HepG2 (cell line): ENCODE data around the gene LENEP. TPM values are rescaled to one million over a fixed set of nuclear protein-coding genes. Genes with fewer than 3 reads are reported as not detected.

Source experiments
- CBX2 ChIP-seq, 2 experiments: fragments of 200-600 bp in 1 of 2; sonication (generic); formaldehyde crosslinking in 1 of 2; IDR thresholded peaks; 2 replicates each; pipeline versions ENCODE4 v1.7.0 to v1.8.1; 2018 to 2022; ENCODE audit warnings: low read depth in 2 of 2, low read length in 1 of 2, mild to moderate bottlenecking in 1 of 2, missing genetic modification reagents in 1 of 2
- DR1 ChIP-seq: sonication (generic); formaldehyde crosslinking; IDR thresholded peaks from 2 replicates; pipeline ENCODE4 v1.8.0; 2021; ENCODE audit warnings: mild to moderate bottlenecking, missing genetic modification reagents, inconsistent platforms
- HNRNPLL ChIP-seq: fragments of 200-400 bp; formaldehyde crosslinking; IDR thresholded peaks from 2 replicates; pipeline ENCODE4 v1.6.1; 2017; ENCODE audit warnings: mild to moderate bottlenecking, low read depth, low read length; ENCODE audit not compliant: poor library complexity, severe bottlenecking
- NCOA5 ChIP-seq: sonication (generic); formaldehyde crosslinking; IDR thresholded peaks from 2 replicates; pipeline ENCODE4 v1.4.0; 2020; ENCODE audit warnings: missing genetic modification reagents
- RXRB ChIP-seq: IDR thresholded peaks from 2 replicates; pipeline ENCODE4 v1.6.1; 2016; ENCODE audit warnings: borderline replicate concordance, missing genetic modification reagents, missing compliant biosample characterization
- SP5 ChIP-seq: IDR thresholded peaks from 2 replicates; pipeline ENCODE4 v1.6.1; 2016; ENCODE audit warnings: low read depth, borderline replicate concordance
- ZBTB20 ChIP-seq: sonication (generic); formaldehyde crosslinking; IDR thresholded peaks from 2 replicates; pipeline ENCODE4 v1.8.1; 2023; ENCODE audit warnings: missing genetic modification reagents, low read depth, mild to moderate bottlenecking, borderline replicate concordance
- ZFP82 ChIP-seq: sonication (generic); formaldehyde crosslinking; IDR thresholded peaks from 2 replicates; pipeline ENCODE4 v1.5.1; 2020; ENCODE audit warnings: mild to moderate bottlenecking, missing genetic modification reagents, borderline replicate concordance
- ZFYVE20 ChIP-seq: sonication (generic); formaldehyde crosslinking; IDR thresholded peaks from 2 replicates; pipeline ENCODE4 v1.8.0; 2023; ENCODE audit warnings: low read depth, mild to moderate bottlenecking, moderate library complexity, missing genetic modification reagents, borderline replicate concordance
- ZNF331 ChIP-seq: sonication (generic); formaldehyde crosslinking; IDR thresholded peaks from 2 replicates; pipeline ENCODE4 v1.4.0; 2020; ENCODE audit warnings: missing genetic modification reagents
- ZNF34 ChIP-seq: sonication (generic); formaldehyde crosslinking; IDR thresholded peaks from 2 replicates; pipeline ENCODE4 v1.4.0; 2020; ENCODE audit warnings: mild to moderate bottlenecking, missing genetic modification reagents, borderline replicate concordance
- ZNF558 ChIP-seq: sonication (generic); formaldehyde crosslinking; IDR thresholded peaks from 2 replicates; pipeline ENCODE4 v1.9.0; 2022; ENCODE audit warnings: mild to moderate bottlenecking, missing genetic modification reagents, borderline replicate concordance
- ZNF709 ChIP-seq: sonication (generic); formaldehyde crosslinking; IDR thresholded peaks from 2 replicates; pipeline ENCODE4 v1.5.0; 2020; ENCODE audit warnings: mild to moderate bottlenecking, missing genetic modification reagents
- polyA plus RNA-seq, 8 experiments: library from polyadenylated mRNA; depleted of rRNA in 3 of 8; stranded (reverse) in 7 of 8; unstranded in 1 of 8; fragments of >200 nt; fragmentation: Illumina TruSeq in 4 of 8; extraction: Trizol in 4 of 8; gene quantifications; 2 replicates each; pipeline versions ENCODE4 v1.2.1 to v1.2.3, GENCODE V29; 2011 to 2016; ENCODE audit warnings: low read depth in 4 of 8, missing spikeins in 1 of 8, mixed read lengths in 1 of 8; ENCODE audit not compliant: insufficient read depth in 1 of 8
- total RNA-seq, 5 experiments: library from RNA; depleted of rRNA; stranded (reverse); fragments of >200 nt; fragmentation: Illumina TruSeq; extraction: Trizol; gene quantifications; 2 replicates each; pipeline ENCODE4 v1.2.3, GENCODE V29; 2016; ENCODE audit warnings: low read depth in 1 of 5
- TF ChIP-seq, protein P1 (sequence below): sonication (generic); formaldehyde crosslinking; IDR thresholded peaks from 2 replicates; pipeline ENCODE4 v1.4.0; 2020; ENCODE audit warnings: missing genetic modification reagents, borderline replicate concordance
- TF ChIP-seq, protein P2 (sequence below): sonication (generic); formaldehyde crosslinking; IDR thresholded peaks from 2 replicates; pipeline ENCODE4 v1.5.0; 2020; ENCODE audit warnings: mild to moderate bottlenecking, low read depth, missing genetic modification reagents, borderline replicate concordance
- TF ChIP-seq, protein P3 (sequence below): sonication (generic); formaldehyde crosslinking; IDR thresholded peaks from 2 replicates; pipeline ENCODE4 v1.4.0; 2020; ENCODE audit warnings: missing genetic modification reagents

Gene LENEP
- total and polyA plus RNA-seq, 2 of the 13 experiments (the other 11 are each of a cell fraction or from before 2014, with no cell fraction given) = 0.29 TPM; not detected in 1

DNA sequence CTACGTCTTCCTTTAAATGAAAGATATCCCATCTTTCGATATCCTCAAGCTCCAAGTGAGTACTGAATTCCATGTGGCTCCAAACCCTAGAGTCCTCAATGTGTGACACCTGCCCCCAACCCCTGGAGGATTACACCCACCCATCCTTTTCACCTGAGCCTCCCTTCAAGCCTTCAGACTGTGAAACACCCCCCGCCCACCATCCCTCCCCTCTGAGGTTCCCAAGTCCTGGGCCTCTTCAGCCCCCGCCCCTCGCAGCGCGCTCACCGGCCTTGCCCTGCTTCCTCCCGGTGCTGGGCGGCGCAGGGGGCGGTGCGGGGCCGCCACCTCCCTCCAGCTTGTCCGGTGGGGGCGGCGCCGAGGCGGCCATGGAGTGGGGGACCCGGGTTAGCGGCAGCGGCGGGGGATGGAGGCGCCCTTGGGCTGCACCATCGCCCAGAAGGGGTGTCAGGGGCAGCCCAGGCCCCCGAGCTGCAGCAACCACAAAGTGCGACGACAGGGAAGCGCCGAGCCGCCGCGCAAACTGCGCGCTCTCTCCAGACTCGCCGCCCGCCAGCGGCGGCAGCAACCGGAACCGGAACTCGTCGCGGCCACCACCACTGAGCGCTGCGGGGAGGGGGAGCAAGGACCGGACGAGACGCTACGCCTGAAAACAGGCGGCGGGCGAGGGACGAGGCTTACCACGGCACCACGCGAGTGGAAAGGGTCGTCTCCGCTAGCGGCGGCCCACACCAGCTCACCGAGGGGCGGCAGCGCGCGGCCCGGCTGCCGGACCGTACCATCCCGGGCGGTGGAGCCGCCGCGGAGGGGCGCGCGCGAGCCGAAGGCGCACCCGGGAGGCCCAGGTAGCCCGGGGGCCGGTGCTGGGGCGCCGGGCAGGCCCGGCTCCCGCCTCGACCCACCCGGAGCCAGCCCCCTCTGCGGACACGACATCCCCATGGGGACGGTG, 31.9 kb upstream of the LENEP start, which contains the start of gene PYGO2 (continued):
- TF ChIP-seq RXRB (CRISPR knock-in tag) = peak; percentile 51
- TF ChIP-seq DR1 (CRISPR knock-in tag) = no peak
- TF ChIP-seq ZNF34 = no peak
- TF ChIP-seq, protein P1, sequence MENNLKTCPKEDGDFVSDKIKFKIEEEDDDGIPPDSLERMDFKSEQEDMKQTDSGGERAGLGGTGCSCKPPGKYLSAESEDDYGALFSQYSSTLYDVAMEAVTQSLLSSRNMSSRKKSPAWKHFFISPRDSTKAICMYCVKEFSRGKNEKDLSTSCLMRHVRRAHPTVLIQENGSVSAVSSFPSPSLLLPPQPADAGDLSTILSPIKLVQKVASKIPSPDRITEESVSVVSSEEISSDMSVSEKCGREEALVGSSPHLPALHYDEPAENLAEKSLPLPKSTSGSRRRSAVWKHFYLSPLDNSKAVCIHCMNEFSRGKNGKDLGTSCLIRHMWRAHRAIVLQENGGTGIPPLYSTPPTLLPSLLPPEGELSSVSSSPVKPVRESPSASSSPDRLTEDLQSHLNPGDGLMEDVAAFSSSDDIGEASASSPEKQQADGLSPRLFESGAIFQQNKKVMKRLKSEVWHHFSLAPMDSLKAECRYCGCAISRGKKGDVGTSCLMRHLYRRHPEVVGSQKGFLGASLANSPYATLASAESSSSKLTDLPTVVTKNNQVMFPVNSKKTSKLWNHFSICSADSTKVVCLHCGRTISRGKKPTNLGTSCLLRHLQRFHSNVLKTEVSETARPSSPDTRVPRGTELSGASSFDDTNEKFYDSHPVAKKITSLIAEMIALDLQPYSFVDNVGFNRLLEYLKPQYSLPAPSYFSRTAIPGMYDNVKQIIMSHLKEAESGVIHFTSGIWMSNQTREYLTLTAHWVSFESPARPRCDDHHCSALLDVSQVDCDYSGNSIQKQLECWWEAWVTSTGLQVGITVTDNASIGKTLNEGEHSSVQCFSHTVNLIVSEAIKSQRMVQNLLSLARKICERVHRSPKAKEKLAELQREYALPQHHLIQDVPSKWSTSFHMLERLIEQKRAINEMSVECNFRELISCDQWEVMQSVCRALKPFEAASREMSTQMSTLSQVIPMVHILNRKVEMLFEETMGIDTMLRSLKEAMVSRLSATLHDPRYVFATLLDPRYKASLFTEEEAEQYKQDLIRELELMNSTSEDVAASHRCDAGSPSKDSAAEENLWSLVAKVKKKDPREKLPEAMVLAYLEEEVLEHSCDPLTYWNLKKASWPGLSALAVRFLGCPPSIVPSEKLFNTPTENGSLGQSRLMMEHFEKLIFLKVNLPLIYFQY (CRISPR knock-in tag) = 0 out of 2 replicates have a peak, but pooled peaks have one; percentile 28
- TF ChIP-seq ZNF709 = no peak; the same call in 1 of the 2 replicates
- TF ChIP-seq ZFP82 (CRISPR knock-in tag) = peak; percentile 56; the same call in 1 of the 2 replicates
- no peak; the same call in 1 of the 2 replicates for TF ChIP-seq ZFYVE20 (CRISPR knock-in tag)
- peak; percentile 69 for TF ChIP-seq ZBTB20
- TF ChIP-seq, protein P2, sequence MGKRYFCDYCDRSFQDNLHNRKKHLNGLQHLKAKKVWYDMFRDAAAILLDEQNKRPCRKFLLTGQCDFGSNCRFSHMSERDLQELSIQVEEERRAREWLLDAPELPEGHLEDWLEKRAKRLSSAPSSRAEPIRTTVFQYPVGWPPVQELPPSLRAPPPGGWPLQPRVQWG (CRISPR knock-in tag) = no peak
- peak; percentile 46 for TF ChIP-seq ZNF331
- TF ChIP-seq, protein P3, sequence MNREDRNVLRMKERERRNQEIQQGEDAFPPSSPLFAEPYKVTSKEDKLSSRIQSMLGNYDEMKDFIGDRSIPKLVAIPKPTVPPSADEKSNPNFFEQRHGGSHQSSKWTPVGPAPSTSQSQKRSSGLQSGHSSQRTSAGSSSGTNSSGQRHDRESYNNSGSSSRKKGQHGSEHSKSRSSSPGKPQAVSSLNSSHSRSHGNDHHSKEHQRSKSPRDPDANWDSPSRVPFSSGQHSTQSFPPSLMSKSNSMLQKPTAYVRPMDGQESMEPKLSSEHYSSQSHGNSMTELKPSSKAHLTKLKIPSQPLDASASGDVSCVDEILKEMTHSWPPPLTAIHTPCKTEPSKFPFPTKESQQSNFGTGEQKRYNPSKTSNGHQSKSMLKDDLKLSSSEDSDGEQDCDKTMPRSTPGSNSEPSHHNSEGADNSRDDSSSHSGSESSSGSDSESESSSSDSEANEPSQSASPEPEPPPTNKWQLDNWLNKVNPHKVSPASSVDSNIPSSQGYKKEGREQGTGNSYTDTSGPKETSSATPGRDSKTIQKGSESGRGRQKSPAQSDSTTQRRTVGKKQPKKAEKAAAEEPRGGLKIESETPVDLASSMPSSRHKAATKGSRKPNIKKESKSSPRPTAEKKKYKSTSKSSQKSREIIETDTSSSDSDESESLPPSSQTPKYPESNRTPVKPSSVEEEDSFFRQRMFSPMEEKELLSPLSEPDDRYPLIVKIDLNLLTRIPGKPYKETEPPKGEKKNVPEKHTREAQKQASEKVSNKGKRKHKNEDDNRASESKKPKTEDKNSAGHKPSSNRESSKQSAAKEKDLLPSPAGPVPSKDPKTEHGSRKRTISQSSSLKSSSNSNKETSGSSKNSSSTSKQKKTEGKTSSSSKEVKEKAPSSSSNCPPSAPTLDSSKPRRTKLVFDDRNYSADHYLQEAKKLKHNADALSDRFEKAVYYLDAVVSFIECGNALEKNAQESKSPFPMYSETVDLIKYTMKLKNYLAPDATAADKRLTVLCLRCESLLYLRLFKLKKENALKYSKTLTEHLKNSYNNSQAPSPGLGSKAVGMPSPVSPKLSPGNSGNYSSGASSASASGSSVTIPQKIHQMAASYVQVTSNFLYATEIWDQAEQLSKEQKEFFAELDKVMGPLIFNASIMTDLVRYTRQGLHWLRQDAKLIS (CRISPR knock-in tag) = no peak; the same call in 1 of the 2 replicates
- peak; percentile 44; the same call in 1 of the 2 replicates for TF ChIP-seq ZNF558 (CRISPR knock-in tag)
- TF ChIP-seq NCOA5 = no peak
- TF ChIP-seq SP5 (CRISPR knock-in tag) = peak; percentile 93
- TF ChIP-seq HNRNPLL = peak; percentile 98
- TF ChIP-seq CBX2 (IDR thresholded peaks at IDR 0.05; ENCODE audit: low read depth, low read length) = no peak
- no peak for TF ChIP-seq CBX2 (CRISPR knock-in tag; IDR thresholded peaks at IDR 0.05; ENCODE audit: low read depth)
